Left ventricle myocardium inferior (tissue), 1 donor: ENCODE results near the gene FAM171A2. TPM values are rescaled to one million over a fixed set of nuclear protein-coding genes. Genes with fewer than 3 reads are reported as not detected.

Experiments
- DNase-seq: peaks from one replicate; pipeline ENCODE4 v3.0.0-alpha.2; 2020
- H3K27ac ChIP-seq: fragments of 200-600 bp; replicated peaks from 2 replicates; pipeline ENCODE4 v1.8.0; 2021
- H3K27me3 ChIP-seq: fragments of 200-600 bp; 2 replicates; pipeline ENCODE4 v1.8.0; 2021; ENCODE audit warnings: low read depth
- H3K36me3 ChIP-seq: fragments of 200-600 bp; 2 replicates; pipeline ENCODE4 v1.8.0; 2021
- H3K4me1 ChIP-seq: fragments of 200-600 bp; 2 replicates; pipeline ENCODE4 v1.8.0; 2021
- H3K4me3 ChIP-seq: fragments of 200-600 bp; 2 replicates; pipeline ENCODE4 v1.8.0; 2021; ENCODE audit warnings: mild to moderate bottlenecking, moderate library complexity
- H3K9me3 ChIP-seq: fragments of 200-600 bp; replicated peaks from 2 replicates; pipeline ENCODE4 v1.8.0; 2021
- CTCF ChIP-seq: fragments of 200-600 bp; IDR thresholded peaks from 2 replicates; pipeline ENCODE4 v1.8.0; 2021; ENCODE audit warnings: antibody characterized with exemption, mild to moderate bottlenecking, borderline replicate concordance
- intact Hi-C: fragments of 100-400 bp; cut with micrococcal nuclease; formaldehyde crosslinking; loops from one replicate; pipeline ENCODE4 v1.11.0; 2022
- total RNA-seq: library from RNA; stranded (reverse); fragmentation: NEBNext Ultra II Directional; extraction: Animal tissue kit (Norgen Biotek cat#: 25700); gene quantifications from one replicate; pipeline ENCODE4 v1.2.1, GENCODE V29; 2021
- donor health status: DM: no; HTN: yes; CAD: no; lungs with severe emphysema.

Gene FAM171A2
- total RNA-seq, 1 donor from 2014 or later = 0.55 TPM

GRCh38 chr17:44390250-44390870, 26.7 kb upstream of the FAM171A2 start:
- intact Hi-C loops = no loop called here
- DNase-seq = no peak
- TF ChIP-seq CTCF = no peak

GRCh38 chr17:44389723-44390202, 26.1 kb upstream of the FAM171A2 start:
- peaks cover 10% of the 10 kb centered on the region for H3K27me3 ChIP-seq
- no peak overlapping the region for H3K4me3 ChIP-seq
- H3K36me3 ChIP-seq = peaks cover 3% of the 10 kb centered on the region
- H3K9me3 ChIP-seq = no peaks in the 10 kb centered on the region
- DNase-seq = no peak
- H3K27ac ChIP-seq = no peak overlapping the region
- peaks cover 15% of the 10 kb centered on the region for H3K4me1 ChIP-seq
- no peak for TF ChIP-seq CTCF
- intact Hi-C loops = no loop called here

More at GRCh38 chr17:44390250-44390870, 26.7 kb upstream of the FAM171A2 start:
- H3K9me3 ChIP-seq = no peaks in the 10 kb centered on the region
- no peak overlapping the region for H3K27ac ChIP-seq
- peaks cover 4% of the 10 kb centered on the region for H3K36me3 ChIP-seq
- H3K4me3 ChIP-seq = no peak overlapping the region
- H3K27me3 ChIP-seq = peaks cover 6% of the 10 kb centered on the region
- peaks cover 9% of the 10 kb centered on the region for H3K4me1 ChIP-seq

GRCh38 chr17:44389281-44389680, 25.6 kb upstream of the FAM171A2 start, which contains the start of gene ITGA2B:
ITGA2B (minus strand) TSS chr17:44389649; CDS start chr17:44389473, 176 bp downstream.
- TF ChIP-seq CTCF = no peak
- Histone ChIP-seq H3K4me1 (peaks cover 19% of the 10 kb centered on the region), H3K4me3 (no peak within 1 kb of the TSS), H3K27ac (no peak within 1 kb of the TSS), H3K9me3 (no peaks in the 10 kb centered on the region), H3K27me3 (peaks cover 14% of the 10 kb centered on the region), H3K36me3 (peaks cover 3% of the 10 kb centered on the region)
- DNase-seq = no peak
- intact Hi-C loops = no loop called here

GRCh38 chr17:44387804-44388203, 24.2 kb upstream of the FAM171A2 start:
- no peak for TF ChIP-seq CTCF
- Histone ChIP-seq H3K4me3 (no peak overlapping the region), H3K4me1 (peaks cover 21% of the 10 kb centered on the region), H3K9me3 (no peaks in the 10 kb centered on the region), H3K27me3 (peaks cover 29% of the 10 kb centered on the region), H3K36me3 (peaks cover 3% of the 10 kb centered on the region), H3K27ac (no peak overlapping the region)
- no peak for DNase-seq
- intact Hi-C loops = no loop called here

- no peak for TF ChIP-seq CTCF
- no peak for DNase-seq
- Histone ChIP-seq H3K4me3 (peak overlapping the region; percentile 72), H3K9me3 (no peaks in the 10 kb centered on the region), H3K36me3 (peaks cover 3% of the 10 kb centered on the region), H3K4me1 (peaks cover 21% of the 10 kb centered on the region), H3K27me3 (peaks cover 36% of the 10 kb centered on the region), H3K27ac (no peak overlapping the region)
- intact Hi-C loops = no loop called here
Measured at GRCh38 chr17:44386182-44386525, 22.5 kb upstream of the FAM171A2 start.
